ENCODE measurements around the gene RALGDS.
"Not testable (repeated sequence)": the region's sequence is repeated elsewhere in the genome, so short reads cannot be mapped to it uniquely, and the experiment has no call there.

The RALGDS gene

GRCh38 chr9:133067006-133067405, 54.0 kb downstream of the RALGDS start:
- no peak for DNase-seq (ENCODE audit: low spot score)

GRCh38 chr9:133066181-133066983, 54.7 kb downstream of the RALGDS start:
- no peak for DNase-seq (ENCODE audit: low spot score)

- no peak for DNase-seq (ENCODE audit: low spot score)
Observed at GRCh38 chr9:133065070-133065388, 56.0 kb downstream of the RALGDS start.

- no peak for DNase-seq (ENCODE audit: low spot score)
Observed at GRCh38 chr9:133064241-133065069, 56.6 kb downstream of the RALGDS start.

DNA sequence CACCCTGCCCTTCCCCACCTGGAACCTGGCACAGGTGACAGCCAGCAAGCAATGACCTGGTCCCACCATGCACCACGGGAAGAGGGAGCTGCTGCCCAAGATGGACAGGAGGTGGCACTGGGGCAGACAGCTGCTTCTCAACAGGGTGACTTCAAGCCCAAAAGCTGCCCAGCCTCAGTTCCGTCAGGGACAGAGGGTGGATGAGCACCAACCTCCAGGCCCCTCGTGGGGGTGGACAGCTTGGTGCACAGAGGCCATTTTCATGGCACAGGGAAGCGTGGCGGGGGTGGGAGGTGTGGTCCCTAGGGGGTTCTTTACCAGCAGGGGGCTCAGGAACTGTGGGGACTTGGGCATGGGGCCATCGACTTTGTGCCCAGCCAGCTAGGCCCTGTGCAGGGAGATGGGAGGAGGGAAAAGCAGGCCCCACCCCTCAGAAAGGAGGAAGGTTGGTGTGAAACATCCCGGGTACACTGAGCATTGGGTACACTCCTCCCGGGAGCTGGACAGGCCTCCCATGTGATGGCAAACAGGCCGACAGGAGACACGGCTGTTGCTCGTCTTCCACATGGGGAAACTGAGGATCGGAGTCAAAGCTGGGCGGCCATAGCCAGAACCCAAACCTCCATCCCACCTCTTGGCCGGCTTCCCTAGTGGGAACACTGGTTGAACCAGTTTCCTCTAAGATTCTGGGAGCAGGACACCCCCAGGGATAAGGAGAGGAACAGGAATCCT, 57.4 kb downstream of the RALGDS start:
- DNase-seq (ENCODE audit: low spot score) = no peak

- no peak for DNase-seq (ENCODE audit: low spot score)
Observed at GRCh38 chr9:133063159-133063499, 57.9 kb downstream of the RALGDS start.

DNA sequence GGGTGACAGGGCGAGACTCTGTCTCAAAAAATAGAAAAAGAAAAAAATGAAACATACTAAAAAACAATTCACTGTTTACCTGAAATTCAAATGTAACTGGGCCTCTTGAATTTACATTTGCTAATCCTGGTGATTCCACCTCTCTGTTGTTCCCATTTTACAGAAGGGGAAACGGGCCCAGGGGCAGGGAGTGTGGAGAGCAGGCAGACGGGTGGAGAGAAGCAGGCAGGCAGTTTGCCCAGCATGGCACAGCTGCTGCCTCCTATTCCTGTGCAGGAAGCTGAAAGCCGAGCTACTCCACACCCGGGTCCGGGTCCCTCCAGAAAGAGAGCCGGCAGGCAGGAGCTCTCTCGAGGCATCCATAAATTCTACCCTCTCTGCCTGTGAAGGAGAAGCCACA, 58.5 kb downstream of the RALGDS start:
- not testable (repeated sequence) for DNase-seq (ENCODE audit: low spot score)

- DNase-seq (ENCODE audit: low spot score) = not testable (repeated sequence)
Observed at GRCh38 chr9:133061764-133062145, 59.3 kb downstream of the RALGDS start, which contains the start of gene CEL. Gene CEL (plus strand): TSS chr9:133061981. CDS start chr9:133062003, 22 bp downstream.

GRCh38 chr9:133061019-133061763, 59.8 kb downstream of the RALGDS start:
- not testable (repeated sequence) for DNase-seq (ENCODE audit: low spot score)

GRCh38 chr9:133060417-133060841, 60.6 kb downstream of the RALGDS start:
- no peak for DNase-seq (ENCODE audit: low spot score)

DNA sequence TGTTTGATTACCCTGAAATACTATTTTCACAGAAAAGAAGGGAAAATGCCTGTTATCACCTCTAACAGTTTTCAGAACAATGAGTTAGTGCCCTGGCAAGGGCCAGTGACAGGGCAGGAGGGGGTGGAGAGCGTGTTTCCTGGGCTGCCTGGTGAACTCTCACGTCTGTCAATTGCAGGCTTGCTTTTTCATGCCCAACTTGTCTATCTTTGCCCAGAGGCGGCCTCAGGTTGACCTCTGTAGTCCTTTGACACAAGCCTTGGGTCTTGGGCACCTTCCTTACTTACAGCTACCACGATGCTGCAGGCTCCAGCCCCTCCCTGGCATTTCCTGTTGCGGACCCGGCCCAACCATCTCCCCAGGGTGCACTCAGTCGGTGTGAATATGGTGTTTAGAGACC, 61.4 kb downstream of the RALGDS start:
- DNase-seq (ENCODE audit: low spot score) = no peak

GRCh38 chr9:133058550-133059320, 62.3 kb downstream of the RALGDS start:
- no peak for DNase-seq (ENCODE audit: low spot score)

DNA sequence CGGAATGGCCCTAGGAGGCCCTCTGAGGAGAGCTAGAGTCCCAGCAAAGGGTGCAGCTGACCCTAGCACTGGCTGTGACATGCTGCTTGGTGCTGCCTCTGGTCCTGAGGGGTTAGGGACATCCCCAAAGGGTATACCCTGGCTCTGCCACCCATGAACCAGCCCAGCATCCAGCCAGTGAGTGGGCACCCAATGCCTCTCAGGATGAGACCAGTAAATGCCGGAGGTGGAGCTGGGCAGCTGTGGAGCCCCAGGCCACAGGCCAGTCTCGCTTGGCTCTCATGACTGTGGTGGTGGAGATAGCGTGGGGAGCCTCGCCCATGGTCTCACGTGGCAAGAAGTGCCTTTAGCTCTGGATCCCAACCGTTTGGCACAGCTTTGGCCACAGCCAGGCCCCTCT, 63.0 kb downstream of the RALGDS start:
- DNase-seq (ENCODE audit: low spot score) = no peak

- DNase-seq (ENCODE audit: low spot score) = no peak
Observed at GRCh38 chr9:133057553-133057952, 63.5 kb downstream of the RALGDS start.

DNA sequence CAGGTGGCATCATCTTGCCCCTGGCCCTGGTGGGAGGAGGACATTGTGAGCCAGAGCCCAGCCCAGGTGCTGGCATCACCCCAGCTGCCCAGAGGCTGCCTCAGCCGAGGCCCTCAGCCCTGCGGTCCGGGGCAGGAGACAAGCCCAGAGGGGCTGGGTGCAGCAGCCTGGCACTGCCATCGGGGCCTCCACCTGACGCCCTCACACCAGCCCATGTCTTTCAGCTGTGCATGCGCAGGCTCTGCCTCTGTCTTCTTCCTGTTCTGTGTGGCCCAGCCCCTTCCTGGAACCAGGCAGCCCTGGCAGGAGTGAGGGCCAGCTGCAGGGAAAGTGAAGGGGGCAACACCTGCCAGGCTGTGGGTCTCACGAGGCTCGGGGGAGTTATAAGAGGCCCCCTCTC, 64.0 kb downstream of the RALGDS start:
- DNase-seq (ENCODE audit: low spot score) = no peak

- no peak for DNase-seq (ENCODE audit: low spot score)
Observed at GRCh38 chr9:133056533-133056932, 64.5 kb downstream of the RALGDS start.

- DNase-seq (ENCODE audit: low spot score) = no peak
Observed at GRCh38 chr9:133055788-133056420, 65.1 kb downstream of the RALGDS start.

DNA sequence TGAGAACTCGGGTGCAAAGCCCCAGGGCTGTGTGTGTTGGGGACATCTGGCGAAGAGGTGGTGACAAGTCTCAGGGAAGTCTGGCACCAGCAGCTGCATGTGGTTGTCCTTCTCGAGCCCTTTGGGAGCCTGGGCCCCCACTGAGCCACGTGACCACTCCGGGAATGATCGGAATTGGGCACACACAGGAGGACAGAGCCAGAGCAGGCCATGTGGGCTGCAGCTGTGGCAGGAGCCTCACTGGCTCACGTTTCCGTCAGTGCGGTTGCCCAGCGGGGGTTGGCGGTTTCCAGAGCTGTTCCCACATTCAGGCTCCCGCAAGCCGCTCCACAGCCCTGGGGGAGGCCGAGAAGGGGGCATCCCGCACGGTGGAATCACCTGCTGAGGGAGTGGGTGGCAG, 66.1 kb downstream of the RALGDS start:
- DNase-seq (ENCODE audit: low spot score) = no peak

GRCh38 chr9:133054194-133054890, 66.7 kb downstream of the RALGDS start:
- no peak for DNase-seq (ENCODE audit: low spot score)

GRCh38 chr9:133051966-133052539, 69.0 kb downstream of the RALGDS start:
- DNase-seq (ENCODE audit: low spot score) = no peak
